ENCODE results near the gene GM2A.
A peak's percentile ranks its signal among the peaks of the same experiment; 100 is the strongest.

Gene GM2A

DNA sequence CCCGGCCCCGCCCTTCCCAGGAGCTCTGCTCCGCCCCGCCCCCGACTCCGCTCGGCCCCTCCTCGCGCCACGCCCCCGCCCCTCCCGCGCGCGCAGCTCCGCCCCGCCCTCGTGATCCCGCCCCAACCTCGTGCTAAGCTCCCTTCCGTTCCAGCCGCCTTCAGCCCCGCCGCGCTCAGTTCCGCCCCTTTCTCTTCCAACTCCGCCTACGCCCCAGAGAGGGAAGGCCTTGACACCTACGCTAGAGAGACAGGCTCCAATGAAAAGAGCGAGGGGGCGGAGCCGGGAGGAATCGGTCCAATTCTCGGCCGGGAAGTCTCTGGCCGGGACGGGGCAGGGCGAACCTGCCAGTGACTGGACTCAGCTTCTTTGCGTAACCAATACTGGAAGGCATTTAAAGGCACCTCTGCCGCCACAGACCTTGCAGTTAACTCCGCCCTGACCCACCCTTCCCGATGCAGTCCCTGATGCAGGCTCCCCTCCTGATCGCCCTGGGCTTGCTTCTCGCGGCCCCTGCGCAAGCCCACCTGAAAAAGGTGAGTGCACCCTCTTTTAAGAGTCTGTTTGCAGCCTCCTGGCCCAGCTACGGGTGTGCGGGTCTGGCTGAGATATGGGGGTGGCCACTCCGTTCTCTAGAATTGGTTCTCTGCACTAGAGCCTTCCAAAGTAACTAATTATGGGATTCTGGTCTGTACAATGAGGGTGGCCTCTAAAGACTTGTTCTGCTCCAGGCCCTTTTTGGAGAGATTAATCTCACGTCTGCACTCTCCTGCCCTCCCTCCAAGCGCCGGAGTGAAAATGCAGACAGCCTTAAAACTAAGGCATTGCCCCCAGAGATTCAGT is at the start of gene GM2A:
TSS of gene GM2A (plus strand) at position 424 of the 843 bp plus-strand sequence. CDS start at position 456, 32 bp downstream.
- peak; percentile 98 for DNase-seq (ENCODE audit: low read depth)

DNA sequence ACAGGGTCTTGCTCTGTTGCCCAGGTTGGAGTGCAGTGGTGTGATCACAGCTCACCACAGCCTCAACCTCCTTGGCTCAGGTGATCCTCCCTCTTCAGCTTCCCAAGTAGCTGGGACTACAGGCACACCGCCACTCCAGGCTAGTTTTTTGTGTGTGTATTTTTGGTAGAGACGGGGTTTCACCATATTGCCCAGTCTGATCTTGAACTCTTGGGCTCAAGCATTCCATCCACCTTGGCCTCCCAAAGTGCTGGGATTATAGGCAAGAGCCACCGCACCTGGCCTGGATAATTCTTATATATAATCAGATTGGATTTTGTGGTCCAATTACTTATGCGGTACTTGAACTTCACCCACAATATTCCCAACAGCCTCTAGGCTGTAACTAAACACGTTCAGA is 48.9 kb upstream of the GM2A start:
- no peak for DNase-seq (ENCODE audit: low read depth)

DNA sequence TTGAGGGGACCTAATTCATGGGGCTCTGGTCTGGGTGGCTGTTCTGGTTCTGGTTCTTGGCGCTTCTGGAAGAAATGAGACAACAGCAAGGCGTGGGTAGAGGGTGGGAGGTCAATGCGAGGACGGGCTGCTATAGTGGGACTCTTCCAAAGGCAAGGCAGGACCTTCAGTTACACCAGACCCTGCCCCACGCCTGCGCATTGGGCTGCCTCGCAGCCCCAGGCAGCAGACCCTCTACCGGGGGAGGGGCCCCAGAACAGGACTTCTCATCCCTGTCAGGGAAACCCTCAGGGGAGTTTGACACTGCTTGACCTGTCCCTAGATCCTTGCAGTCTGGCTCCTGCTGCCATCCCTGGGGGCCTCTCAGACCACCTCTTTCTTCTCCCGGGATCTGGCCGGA is 47.6 kb upstream of the GM2A start:
- no peak for DNase-seq (ENCODE audit: low read depth)

DNA sequence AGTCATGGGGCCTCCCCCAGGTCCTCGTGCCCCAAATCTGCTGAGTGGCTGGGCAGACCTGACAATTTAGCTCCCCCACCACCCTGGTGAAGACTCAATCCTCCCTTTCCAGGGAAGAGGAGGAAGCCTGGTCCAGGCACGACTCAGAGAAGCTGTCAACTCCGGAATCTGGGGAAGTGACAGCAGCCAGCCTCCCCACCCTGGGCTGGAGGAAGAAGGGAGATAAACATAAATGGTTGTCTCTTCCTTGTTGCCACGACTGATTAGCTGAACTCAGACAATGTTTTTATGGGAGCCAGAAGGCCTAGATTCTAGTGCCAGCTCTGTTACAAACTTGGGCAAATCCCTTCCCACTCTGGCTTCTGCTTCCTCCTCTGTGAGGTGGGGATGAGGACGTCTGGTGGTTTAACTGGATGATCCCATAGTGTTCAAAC is 44.5 kb upstream of the GM2A start:
- DNase-seq (ENCODE audit: low read depth) = no peak

DNA sequence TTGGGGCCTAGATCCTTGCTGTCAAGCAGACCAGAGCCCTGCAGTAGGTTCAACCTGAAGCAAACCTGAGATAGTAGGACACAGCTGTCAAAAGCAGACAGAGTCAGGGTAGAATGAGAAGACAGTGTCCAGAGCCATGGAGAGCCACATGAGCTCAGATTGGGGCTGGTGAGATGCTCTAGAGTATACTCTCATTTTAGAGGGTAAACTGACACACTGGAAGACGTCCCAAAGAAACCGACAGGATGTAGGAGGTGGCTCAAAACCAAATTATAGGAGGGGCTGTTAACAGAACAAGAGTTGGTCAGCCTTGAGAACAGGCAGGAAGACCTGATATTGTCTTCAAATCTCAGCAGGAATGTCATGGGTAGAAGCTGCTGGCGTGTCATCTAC is 40.6 kb upstream of the GM2A start:
- no peak for DNase-seq (ENCODE audit: low read depth)

DNA sequence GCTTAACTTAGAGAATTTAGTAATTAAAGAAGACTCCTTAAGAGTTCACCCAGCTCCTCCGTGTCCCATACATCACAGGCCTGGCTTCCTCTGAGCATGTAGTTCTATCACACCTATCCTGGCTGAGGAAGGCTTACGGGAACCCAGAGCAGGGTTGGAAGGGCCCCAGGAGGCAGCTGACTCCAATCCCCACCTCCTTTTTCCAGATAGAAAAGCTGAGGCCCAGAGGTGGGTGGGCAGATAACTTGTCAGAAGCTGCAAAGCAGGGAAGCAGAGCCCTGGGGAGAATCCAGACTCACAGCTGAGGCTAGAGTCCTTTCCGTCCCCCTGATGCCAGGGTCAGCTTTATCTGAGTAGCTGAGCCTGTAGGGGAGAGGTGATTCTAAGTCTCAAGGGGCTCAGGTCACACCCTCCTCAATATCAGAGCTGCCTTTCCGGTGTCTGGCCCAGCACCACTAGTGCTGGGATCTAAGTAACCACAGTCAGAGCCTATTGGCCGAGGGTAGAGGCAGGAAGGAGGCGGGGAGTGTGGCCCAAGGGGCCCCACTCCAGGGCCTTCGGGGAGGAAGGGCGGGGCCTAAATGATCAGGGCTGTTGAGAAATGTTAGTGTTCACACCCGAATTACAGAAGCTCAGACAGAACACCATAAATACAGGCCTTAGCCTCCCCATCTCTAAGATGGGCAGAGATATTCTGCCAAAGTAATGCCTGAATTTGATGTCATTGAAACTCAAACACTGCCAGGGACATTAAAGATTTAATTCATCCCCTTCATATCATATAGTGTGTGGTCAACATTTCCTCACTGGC is 39.0 kb upstream of the GM2A start:
- DNase-seq (ENCODE audit: low read depth) = no peak

DNA sequence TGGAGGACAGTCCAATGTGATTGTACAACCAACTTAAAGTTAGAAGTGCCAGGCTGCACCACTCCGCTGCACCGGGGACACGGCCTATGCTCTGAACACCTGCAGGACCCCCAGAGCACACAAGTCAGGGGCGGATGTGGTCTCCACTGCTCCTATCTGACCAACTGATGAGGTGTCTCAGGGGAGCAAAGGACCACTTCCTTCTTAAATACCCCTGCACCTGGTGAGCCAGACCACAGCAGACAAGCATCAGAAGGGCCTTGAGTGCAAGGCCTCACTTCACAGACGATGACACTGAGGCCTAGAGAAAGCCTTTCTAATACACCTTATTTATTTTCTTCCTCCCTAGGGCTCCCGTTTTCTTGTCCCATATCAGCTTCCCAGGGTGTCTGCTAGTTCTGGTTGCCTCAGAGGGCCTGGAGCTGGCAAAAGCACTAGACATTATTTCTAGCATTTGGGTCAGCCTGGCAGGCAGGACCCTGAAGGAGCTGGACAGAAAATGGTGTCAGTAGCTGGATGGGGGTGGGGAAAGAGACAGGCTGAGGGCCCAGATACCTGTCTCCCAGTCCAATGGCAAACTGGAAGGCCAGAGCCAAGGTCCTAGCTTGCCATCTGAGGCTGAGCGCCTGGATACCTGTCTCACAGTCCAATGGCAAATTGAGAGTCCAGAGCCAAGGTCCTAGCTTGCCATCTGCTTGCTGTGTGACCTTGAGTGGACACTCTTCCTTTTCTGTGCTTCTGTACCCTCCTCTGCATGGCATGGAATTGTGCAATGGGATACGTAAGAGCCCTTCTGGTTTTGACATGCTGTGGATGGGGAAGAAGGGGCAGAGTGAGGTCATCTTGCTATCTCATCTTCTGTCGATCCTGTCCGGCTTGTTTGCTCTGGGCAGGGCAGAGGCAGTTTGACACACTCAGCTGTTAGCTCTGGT is 38.1 kb upstream of the GM2A start:
- no peak for DNase-seq (ENCODE audit: low read depth)

DNA sequence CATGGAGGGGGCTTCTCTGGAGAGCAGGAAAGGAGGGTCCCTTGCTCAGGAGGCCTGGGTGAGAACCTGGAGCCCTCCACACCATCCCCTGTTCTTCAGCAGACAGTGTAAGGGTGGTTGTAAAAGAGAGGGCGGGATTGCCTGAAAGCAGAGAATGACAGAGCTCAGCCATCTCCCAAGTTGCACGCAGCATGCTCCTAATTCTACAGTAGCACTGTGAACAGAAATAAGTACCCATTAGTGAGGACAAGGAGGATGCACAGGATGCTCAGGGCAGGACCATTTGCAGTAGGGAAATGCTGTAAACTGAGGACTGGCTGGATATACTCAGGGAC is 37.5 kb upstream of the GM2A start:
- DNase-seq (ENCODE audit: low read depth) = no peak

DNA sequence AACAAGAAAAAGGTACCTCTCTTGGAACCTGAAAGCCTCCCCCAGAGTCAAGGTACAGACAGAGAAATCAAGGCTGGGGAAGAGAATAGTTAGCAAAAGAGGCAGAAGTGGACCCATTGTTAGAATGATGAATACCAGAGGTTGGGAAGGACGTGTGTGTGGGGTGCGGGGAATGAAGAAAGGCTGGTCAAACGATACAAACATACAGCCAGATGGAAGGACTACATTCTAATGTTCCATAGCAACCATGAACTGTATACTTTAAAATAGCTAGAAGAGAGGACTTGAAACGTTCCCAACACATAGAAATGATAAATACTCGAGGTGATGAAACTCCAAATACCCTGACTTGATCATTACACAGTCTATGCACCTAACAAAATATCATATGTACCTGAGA is 36.2 kb upstream of the GM2A start:
- DNase-seq (ENCODE audit: low read depth) = no peak

DNA sequence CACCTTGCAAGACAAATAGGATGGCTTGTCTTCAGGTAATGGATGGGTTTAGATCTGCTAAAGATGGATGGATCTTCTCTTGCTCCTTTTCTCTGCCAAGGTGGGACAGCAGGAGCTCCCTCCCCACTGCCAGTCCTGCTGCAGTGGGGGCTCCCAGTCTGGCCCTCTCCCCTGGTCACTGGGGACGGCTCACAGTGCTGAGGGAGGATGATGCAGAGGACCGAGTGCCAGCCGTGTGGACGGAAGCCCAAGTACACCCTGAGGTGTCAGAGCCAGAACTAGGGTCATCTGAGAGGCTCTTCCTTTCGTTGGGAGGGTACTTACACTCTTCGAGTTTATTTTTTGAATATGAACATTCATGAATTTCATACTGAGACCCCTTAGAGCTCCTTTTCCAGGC is 34.8 kb upstream of the GM2A start:
- DNase-seq (ENCODE audit: low read depth) = no peak

DNA sequence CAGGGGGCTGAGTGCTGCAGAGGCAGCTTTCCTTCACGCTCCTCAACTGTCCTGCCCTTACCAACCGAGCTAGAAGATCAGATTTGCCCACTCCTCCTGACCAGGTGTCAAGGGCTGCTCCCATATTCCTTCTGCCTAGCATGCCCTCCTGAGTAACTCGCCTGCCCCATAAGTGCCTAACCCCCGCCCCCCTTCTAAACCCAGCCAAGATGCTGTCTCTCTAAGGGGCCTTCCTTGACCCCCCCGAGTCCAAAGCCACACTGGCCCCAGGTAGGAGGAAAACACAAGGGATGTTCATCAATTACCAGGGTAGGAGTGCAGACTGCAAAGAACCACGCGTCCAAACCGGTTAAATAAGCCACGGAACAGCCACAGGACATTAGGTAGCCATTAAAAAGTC is 33.8 kb upstream of the GM2A start:
- no peak for DNase-seq (ENCODE audit: low read depth)

DNA sequence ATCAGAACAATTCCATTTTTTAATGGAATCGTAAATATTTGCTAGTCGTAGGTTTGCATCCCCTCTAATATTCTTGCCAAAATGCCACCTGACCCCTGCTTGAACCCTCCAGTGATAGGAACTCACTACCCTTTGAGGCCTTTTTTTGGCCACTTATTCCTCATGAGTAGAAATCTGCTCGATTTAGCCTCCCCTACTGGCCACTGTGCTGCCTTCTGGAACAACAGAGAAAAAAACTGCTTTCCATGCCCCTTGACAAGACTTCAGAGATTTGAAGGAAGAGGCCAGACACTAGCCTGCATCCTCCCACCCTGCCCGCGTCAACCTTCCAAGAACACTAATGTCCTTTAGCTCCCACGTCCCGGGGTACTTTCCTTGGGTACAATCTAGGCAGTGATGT is 33.2 kb upstream of the GM2A start:
- DNase-seq (ENCODE audit: low read depth) = no peak

DNA sequence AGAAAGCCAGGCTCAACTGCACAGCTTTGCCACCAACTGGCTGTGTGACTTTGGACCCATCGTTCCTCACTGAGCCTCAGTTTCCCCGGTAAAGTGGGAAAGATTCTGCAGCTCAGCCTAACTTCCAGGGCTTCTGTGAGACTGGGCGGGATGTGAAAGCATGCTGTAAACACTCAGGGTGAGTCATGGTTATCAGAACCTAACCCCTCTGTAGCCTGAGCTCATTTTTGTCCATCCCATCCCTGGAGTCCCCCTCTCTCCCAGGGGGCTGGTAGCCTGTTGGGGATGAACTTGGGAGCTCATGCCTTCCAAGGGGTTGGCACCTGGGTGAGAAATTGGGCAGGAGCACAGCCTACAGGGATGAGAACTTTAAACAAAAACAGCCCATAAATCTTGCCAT is 31.4 kb upstream of the GM2A start:
- DNase-seq (ENCODE audit: low read depth) = no peak

DNA sequence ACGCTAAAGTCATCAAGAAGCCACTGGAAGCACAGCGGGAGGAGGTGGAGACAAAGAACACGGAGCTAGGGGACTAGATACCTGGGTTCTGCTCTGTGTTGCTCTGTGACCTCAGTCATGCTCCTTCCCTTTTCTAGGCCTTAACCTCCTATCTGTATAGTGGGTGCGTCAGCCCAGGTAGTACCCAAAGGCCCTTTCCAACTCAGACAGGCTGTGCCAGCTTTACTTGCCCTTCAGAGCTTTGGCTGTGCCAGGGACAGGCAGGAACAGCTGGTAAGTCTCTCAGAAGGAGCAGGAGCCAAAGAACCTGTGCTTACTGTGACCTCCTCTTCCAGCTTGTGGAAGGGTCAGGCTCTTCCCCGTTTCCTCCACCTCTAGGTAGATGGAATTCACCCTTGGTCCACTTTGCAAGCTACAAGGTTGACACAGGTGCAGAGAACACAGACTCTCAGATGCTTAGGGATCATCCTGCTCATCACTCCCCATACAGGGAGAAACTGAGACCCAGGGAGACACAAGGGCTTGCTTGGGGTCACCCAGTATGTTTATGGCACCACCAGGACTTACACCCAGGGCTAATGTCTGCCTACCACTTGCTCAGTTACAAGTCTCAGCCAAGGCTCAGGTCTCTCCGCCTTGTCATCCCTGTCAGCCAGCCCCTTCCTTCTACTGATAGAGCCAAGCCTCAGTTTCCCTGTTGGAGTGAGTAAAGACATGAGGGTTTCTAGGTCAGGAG is 30.8 kb upstream of the GM2A start:
- no peak for DNase-seq (ENCODE audit: low read depth)

DNA sequence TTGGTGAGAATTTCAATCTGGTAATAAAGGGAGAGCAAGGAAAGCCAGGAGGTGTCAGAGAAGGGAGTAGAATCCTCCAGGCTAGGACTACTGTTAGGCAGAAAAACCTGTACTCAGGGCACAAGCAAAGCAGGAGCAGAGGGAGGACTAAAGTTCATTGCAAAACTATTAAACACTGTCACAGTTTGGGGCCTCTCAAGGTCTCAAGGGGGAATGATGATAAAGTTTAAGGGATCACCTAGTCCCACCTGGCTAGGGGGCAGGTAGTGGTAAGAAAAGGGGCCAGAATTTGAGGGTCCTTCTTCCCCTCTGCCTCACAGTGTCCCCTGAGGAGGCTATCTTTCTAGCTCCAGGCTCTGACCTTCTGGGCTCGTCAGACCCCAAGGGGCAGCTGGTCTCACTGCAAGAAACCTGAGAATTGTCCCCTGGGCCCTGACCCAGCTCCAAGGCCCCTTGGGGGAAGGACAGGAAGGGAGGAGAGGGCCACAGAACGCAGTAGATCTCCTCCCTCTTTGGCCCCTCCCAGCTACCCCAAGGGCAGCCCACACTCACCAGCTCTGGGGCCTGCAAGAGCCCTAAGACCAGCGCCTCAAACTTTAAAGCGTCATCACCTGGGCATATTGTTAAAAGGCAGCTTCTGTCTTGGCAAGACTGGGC is 30.1 kb upstream of the GM2A start:
- DNase-seq (ENCODE audit: low read depth) = no peak

DNA sequence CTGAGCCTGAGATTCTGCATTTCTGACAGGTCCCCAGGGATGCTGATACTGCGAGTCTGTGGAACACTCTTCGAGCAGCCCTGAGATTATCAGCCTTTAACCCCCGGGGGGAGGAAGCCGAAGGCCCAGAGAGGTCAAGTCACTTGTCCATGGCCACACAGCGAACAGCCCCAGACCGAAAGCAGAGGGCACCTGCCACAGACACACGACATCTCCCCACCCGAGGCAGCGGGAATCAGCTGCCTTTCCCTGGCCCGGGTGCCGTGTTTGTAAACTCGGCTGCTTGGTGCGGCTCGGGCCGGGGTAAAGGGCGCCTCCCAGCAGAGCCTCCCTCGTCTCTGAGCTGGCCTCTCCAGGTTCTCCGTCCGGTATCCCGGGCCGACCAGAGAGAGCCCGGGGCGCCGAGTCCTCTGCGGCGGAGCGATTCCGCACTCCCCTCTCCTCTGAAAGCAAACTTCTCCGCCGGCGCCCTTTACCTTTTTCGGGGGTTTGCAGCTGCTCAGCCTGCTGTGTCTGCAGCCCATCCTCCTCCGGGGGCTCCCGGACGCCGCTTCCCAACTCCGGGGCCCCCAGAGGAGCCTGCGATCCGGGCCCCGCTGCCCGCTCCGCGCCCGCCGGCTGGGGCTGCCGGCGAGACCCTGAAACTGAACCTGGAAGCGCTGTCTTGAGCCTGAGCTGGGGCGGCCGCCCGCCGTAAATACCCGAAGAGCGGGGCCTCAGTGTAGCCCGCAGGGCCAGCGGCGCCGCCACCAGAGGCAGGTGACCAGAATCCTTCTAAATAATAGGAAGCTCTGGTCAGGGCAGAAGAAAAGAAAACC is 29.3 kb upstream of the GM2A start, which contains the start of gene CCDC69:
TSS of gene CCDC69 (minus strand) at position 646 of the 818 bp plus-strand sequence. CDS start at position 524, 122 bp downstream.
- no peak for DNase-seq (ENCODE audit: low read depth)

DNA sequence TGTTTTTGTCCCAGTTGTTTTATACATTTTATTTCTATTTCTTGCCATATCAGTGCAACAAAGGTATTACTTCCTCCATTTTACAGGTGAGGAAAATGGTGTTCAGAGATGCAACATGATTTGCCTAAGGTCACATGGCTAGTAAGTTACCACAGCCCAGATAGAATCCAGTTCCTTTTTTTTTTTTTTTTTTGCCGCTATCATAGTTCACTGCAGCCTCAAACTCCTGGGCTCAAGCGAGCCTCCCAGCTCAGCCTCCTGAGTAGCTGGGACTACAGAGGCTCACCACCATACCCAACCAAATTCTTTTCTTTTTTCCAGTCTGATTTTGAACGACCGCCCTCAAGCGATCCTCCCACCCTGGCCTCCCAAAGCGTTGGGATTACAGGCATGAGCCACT is 28.6 kb upstream of the GM2A start:
- no peak for DNase-seq (ENCODE audit: low read depth)

DNA sequence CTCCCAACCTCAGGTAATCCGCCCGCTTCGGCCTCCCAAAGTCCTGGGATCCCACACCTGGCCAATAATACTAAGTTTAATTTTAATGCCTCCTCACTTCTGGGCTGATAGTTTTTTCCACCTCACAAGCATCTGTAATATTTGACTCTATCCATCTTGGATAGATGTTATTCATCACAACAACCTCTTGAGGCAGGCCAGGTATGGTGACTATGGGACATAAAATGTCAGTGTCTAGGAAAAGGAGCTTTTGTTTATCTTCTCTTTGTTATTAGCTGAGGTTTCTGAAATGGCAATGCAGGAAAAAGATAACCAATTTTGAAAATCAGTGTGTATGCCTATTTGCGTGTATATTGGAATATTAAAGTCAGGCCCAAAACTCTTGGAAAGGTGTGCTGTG is 27.9 kb upstream of the GM2A start:
- no peak for DNase-seq (ENCODE audit: low read depth)

DNA sequence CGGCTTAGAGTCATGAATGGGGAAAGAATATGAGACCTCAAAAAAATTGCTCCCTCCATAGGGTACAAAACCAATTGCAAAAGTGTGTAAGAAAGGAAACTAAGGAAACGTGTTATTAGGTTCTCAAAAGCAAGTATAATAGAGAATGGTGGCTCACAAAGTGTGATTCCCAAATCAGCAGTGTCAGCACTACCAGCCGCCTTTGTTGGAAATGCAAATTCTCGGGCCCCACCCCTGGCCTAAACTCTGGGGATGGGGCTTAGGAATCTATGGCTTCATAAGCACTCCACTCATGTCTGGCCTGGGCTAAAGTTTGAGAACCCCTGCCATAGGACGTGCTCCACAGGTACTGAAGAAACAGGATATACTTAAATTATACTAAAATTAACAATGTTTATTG is 27.5 kb upstream of the GM2A start:
- DNase-seq (ENCODE audit: low read depth) = no peak

DNA sequence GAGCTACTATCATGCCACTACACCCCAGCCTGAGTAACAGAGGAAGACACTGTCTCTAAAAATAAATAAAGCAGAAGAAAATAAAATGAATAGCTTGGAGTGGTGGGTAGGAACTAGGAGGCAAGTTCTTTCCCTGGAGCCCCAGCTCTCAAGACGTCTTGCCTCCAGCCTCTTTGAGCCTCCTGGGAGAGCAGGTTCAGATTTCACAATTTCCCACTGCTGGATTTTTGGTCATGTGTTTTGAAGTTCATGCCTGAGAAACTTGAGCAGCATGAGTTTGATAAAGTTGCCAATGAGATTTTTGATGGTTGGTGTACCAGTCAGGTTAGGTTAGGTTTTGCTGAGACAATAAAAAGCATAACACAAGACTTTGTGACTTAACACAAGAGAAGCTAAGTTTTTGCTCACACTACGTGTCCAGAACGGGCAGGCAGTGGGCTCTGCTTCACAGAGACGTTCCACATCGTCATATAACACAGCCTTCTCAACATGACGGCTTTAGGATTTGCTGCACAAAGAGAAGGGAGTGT is 25.0 kb upstream of the GM2A start:
- DNase-seq (ENCODE audit: low read depth) = no peak
